ENCODE data around the gene HSCB.
"Not testable (repeated sequence)": the region's sequence is repeated elsewhere in the genome, so short reads cannot be mapped to it uniquely, and the experiment has no call there.

HSCB gene

GRCh38 chr22:28805426-28805825 is 63.6 kb downstream of the HSCB start:
- H3K27me3 Mint-ChIP-seq, CTCF ChIA-PET, H3K4me3 Mint-ChIP-seq, H3K27ac Mint-ChIP-seq, H3K9me3 Mint-ChIP-seq, DNase-seq: not testable (repeated sequence)
- H3K36me3 Mint-ChIP-seq = peaks cover 50% of the 10 kb centered on the region
- H3K4me1 Mint-ChIP-seq = peaks cover 63% of the 10 kb centered on the region
